ENCODE measurements around the gene RHBDL2.

The RHBDL2 gene

DNA sequence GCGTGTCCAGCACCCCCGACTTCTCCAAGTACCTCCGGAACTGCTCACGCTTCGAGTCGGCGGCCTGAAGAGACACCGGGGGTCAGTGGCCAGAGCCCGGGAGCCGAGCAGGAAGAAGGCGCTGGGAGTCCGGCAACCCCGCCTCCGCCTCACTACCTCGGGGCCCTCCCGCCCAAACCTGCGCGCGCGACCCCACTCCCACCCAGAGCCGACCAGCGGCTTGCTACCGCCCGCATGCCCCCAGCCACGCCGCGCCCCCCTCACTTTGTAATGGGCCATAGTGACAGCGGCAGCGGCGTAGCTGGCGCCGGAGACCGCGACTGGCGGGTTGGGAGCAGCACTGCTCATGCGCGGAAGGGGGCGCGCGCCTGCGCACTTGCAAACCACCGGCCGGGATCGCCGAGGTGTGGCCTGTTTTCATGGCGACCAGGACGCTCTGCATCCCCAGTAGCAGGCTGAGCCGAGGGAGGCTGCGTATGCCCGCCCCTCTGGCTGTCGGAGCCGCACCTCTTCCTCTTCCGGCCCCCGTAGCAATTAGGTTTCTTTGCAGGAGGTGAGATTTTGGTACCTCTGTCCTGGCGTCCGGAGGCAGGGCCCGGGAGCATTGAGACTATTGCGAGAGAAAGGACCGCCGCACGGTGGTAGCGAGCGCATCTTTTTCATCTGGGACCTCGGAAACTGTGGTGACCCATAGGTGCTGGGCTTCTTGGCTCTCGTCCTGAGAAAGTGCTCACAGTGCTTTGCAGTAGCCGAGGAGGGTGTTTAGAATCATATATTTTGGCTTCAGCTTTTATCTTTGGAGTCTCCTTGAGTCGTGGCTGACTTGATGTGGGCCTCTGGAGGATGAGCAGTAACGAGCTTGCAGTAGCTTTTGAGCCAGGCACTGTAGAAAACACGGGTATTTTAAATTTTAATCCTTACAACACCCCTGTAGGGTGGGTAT lies 68.3 kb downstream of the RHBDL2 start, which contains the start of gene MYCBP:
Gene MYCBP (minus strand): TSS at position 322 of the 943 bp plus-strand sequence. CDS start 43 bp downstream, at position 279.
- Histone ChIP-seq H3K27me3 (ENCODE audit: control insufficient read depth in 1 of 2, insufficient read depth in 2 of 2, low read length in 2 of 2) (no peaks in the 10 kb centered on the region), H3K36me3 (ENCODE audit: insufficient read depth, low read length) (no peaks in the 10 kb centered on the region), H3K4me3 (ENCODE audit: low read depth in 1 of 2, low read length in 2 of 2) (peak within 1 kb of the TSS; percentile 85 to 99), H3K4me1 (ENCODE audit: insufficient read depth, low read length) (peaks cover 11% of the 10 kb centered on the region), H3K27ac (ENCODE audit: low read depth, low read length) (peak within 1 kb of the TSS; percentile 85), H3K9me3 (ENCODE audit: low read length) (no peaks in the 10 kb centered on the region), H3K9ac (ENCODE audit: low read length) (peak within 1 kb of the TSS; percentile 85)

DNA sequence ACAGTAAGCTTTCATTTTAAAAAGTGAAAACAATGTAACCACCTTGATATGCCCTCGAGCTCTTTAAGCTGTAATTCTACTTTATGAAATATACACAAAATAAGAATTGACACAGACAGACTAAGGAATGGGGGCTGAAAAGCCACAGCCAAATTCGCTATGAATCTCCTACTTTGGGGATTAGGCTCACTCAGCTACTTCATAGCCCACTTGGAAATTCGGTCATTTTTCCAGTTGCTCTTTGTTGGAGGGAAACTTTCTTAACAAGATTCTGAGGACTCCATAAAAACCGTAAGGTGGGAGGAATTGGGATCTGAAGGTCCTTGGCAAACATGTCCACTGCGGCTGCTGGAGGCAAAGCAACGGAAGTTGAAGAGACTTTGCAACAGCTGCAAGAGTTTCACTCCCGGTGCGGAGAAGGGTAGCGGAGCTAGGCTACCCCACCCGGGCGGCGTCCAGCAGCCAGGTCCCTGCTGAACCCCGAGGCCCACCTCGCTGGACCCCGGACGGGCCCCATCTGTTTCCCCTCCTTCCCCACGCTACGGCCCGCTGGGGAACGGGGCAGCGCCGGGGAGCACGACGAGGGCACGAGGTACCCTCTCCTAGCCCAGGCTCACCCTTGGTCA lies 69.1 kb downstream of the RHBDL2 start:
- H3K9me3 ChIP-seq (ENCODE audit: low read length) = no peaks in the 10 kb centered on the region
- H3K27ac ChIP-seq (ENCODE audit: low read depth, low read length) = peak overlapping the region; percentile 85
- H3K36me3 ChIP-seq (ENCODE audit: insufficient read depth, low read length) = no peaks in the 10 kb centered on the region
- no peaks in the 10 kb centered on the region for H3K27me3 ChIP-seq (ENCODE audit: control insufficient read depth in 1 of 2, insufficient read depth in 2 of 2, low read length in 2 of 2)
- peaks cover 11% of the 10 kb centered on the region for H3K4me1 ChIP-seq (ENCODE audit: insufficient read depth, low read length)
- H3K4me3 ChIP-seq (ENCODE audit: low read depth in 1 of 2, low read length in 2 of 2) = peak overlapping the region; percentile 85 to 99
- peak overlapping the region; percentile 9 for H3K9ac ChIP-seq (ENCODE audit: low read length)

DNA sequence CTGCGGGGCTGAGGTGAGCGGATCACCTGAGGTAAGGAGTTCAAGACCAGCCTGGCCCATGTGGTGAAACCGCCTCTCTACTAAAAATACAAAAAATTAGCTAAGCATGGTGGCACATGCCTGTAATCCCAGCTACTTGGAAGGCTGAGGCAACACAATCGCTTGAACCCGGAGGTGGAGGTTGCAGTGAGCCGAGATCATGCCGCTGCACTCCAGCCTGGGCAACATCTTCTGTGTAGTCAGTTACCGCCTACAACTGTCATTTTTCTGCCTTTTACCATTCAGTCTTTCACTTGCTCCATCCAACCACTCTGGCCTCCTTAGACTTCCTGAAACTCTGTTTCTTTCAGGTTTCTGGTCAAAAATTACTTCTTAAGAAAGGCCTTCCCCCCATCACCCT lies 70.6 kb downstream of the RHBDL2 start:
- Histone ChIP-seq H3K4me1 (ENCODE audit: insufficient read depth, low read length) (peaks cover 11% of the 10 kb centered on the region), H3K4me3 (ENCODE audit: low read depth in 1 of 2, low read length in 2 of 2) (no peak overlapping the region), H3K9me3 (ENCODE audit: low read length) (no peaks in the 10 kb centered on the region), H3K36me3 (ENCODE audit: insufficient read depth, low read length) (no peaks in the 10 kb centered on the region), H3K9ac (ENCODE audit: low read length) (no peak overlapping the region), H3K27me3 (ENCODE audit: control insufficient read depth in 1 of 2, insufficient read depth in 2 of 2, low read length in 2 of 2) (no peaks in the 10 kb centered on the region), H3K27ac (ENCODE audit: low read depth, low read length) (no peak overlapping the region)

DNA sequence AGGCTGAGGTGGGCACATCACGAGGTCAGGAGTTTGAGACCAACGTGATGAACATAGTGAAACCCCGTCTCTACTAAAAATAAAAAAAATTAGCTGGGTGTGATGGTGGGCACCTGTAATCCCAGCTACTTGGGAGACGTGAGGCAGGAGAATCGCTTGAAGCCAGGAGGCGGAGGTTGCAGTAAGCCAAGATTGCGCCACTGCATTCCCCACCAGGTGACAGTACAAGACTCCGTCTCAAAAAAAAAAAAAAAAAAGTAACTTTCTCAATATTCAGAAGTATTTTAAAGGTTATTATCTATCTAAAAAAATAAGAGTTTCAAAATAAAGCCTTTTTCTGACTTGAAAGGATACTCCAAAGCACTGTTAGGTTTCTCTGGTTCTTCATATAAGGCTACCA lies 74.4 kb downstream of the RHBDL2 start:
- peaks cover 11% of the 10 kb centered on the region for H3K4me1 ChIP-seq (ENCODE audit: insufficient read depth, low read length)
- H3K27ac ChIP-seq (ENCODE audit: low read depth, low read length) = no peak overlapping the region
- no peaks in the 10 kb centered on the region for H3K36me3 ChIP-seq (ENCODE audit: insufficient read depth, low read length)
- H3K9ac ChIP-seq (ENCODE audit: low read length) = no peak overlapping the region
- no peaks in the 10 kb centered on the region for H3K27me3 ChIP-seq (ENCODE audit: control insufficient read depth in 1 of 2, insufficient read depth in 2 of 2, low read length in 2 of 2)
- H3K4me3 ChIP-seq (ENCODE audit: low read depth in 1 of 2, low read length in 2 of 2) = no peak overlapping the region
- H3K9me3 ChIP-seq (ENCODE audit: low read length) = no peaks in the 10 kb centered on the region

DNA sequence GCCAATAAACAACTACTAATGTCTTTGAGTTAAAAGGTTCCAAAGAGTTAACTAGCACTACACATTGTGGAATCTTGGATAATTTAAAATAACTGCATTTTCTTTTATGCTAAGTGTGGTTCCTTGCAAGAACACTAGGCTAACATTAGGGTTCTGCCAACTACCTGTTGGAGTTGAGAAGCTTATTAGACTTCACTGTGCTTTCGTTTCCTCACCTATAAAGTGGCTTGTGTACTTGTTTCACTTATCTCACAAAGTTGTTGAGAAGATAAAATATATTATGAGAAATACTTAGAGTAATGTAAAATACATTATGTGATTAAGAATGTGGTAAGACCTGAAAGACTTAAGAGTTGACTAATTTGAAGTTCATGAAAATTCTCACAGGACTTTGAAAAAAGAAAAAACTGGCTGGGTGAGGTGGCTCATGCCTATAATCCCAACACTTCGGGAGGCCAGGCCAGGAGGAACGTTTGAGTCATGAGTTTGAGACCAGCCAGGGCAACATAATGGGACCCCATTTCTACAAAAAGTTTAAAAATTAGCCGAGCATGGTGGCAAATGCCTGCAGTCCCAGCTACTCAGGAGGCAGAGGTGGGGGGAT lies 76.4 kb downstream of the RHBDL2 start:
- Histone ChIP-seq H3K27me3 (ENCODE audit: control insufficient read depth in 1 of 2, insufficient read depth in 2 of 2, low read length in 2 of 2) (no peaks in the 10 kb centered on the region), H3K9me3 (ENCODE audit: low read length) (no peaks in the 10 kb centered on the region), H3K27ac (ENCODE audit: low read depth, low read length) (no peak overlapping the region), H3K9ac (ENCODE audit: low read length) (no peak overlapping the region), H3K36me3 (ENCODE audit: insufficient read depth, low read length) (no peaks in the 10 kb centered on the region), H3K4me1 (ENCODE audit: insufficient read depth, low read length) (peaks cover 22% of the 10 kb centered on the region), H3K4me3 (ENCODE audit: low read depth in 1 of 2, low read length in 2 of 2) (no peak overlapping the region)

DNA sequence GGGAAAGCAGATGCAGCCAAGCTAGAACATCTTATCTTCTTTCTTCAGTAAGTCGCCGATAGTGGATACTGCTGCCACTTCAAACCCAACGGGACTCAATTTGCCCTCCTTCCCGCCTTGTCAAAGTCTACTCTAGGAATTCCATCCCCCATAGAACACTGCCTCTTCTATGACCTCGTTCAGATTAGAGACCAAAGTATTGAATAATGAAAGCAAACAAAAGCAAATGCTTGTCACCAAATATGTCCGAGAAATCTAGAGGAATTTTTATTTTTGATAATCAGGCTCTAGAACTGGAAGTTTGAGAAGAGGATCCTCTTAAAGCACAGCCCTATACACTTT lies 81.2 kb downstream of the RHBDL2 start:
- Histone ChIP-seq H3K27me3 (ENCODE audit: control insufficient read depth in 1 of 2, insufficient read depth in 2 of 2, low read length in 2 of 2) (no peaks in the 10 kb centered on the region), H3K27ac (ENCODE audit: low read depth, low read length) (peak overlapping the region; percentile 95), H3K4me1 (ENCODE audit: insufficient read depth, low read length) (peaks cover 22% of the 10 kb centered on the region), H3K9ac (ENCODE audit: low read length) (peak overlapping the region; percentile 96), H3K36me3 (ENCODE audit: insufficient read depth, low read length) (peaks cover 4% of the 10 kb centered on the region), H3K9me3 (ENCODE audit: low read length) (no peaks in the 10 kb centered on the region), H3K4me3 (ENCODE audit: low read depth in 1 of 2, low read length in 2 of 2) (peak overlapping the region; percentile 94 to 100)

DNA sequence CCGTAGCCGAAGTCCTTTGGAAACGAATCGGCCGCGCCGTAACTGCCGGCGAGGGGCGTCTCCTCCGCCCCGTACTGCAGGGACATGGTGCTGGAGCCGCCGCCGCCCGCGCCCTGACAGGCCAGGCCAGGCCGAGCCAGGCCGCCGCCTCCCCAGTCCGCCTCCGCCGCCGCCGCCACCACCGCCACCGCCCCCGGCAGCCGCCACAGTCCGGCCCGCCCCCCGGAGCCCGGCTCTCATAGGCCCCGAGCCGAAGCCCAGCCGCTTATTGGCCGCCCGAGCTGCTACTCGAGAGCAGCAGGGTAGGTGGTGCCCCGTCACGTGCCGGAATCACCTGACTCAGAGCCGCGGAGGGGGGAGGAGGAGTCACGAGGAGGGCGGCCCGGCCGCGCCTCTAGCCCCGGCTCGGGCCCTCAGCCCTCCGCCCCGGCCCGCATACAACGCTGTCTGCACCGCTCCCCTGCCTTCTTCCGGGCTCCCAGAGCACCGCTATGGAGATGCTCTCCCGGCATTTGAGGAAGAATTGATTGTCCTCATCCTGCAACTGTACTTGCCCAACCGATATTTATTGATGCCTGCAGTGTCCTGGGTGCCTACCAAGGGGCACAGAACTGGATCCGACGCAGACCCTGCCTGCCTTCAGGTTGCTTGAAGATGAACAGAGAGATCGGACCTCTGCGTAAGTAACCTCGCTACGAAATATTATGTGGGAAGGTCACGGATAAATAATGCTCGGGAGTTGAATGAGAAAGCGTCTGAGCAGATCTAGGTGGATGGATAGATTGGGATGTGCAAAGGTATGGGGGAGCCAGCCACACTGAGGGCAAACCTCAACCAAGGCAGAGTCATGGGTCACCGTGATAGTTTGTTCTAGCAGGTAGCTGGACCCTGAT lies 81.8 kb downstream of the RHBDL2 start, which contains the start of gene RRAGC:
Gene RRAGC (minus strand): TSS at position 212 of the 893 bp plus-strand sequence. CDS start 126 bp downstream, at position 86.
- Histone ChIP-seq H3K4me1 (ENCODE audit: insufficient read depth, low read length) (peaks cover 22% of the 10 kb centered on the region), H3K9ac (ENCODE audit: low read length) (peak within 1 kb of the TSS; percentile 96)

DNA sequence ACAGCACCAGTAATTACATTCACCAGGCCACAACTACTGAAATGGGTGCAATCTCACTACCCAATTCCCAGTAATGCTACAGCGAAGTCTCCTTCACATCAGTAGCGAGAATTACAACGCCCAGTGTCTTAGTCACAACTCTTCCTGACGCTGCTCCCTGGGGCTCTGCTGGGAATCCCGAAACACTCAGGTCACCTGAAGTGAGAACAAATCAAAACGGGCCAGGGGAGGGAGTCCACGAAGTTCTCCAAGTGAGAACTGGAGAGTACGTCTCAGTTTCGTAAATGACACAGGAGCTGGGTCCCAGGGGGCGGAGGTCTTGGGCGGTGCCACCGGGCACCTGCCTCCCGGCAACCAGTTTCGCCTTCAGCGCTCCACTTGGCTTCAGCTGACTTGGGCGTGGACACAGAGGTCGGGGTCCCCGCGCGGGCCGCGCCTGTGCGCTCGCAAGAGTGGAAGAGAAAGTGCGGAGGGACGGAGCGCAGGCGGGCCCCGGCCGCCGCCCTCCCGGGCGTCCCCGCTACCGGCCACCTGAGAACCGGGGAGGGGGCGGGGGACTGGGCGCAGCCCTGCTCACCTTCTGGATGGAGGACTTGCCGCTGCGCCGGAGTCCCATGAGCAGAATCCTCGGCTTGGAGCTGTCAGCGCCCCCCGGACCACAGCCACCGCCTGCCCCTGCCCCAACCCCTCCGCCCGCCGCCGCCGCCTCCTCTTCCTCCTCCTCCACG lies 82.6 kb downstream of the RHBDL2 start:
- Histone ChIP-seq H3K4me3 (ENCODE audit: low read depth in 1 of 2, low read length in 2 of 2) (peak overlapping the region; percentile 88 to 96), H3K27ac (ENCODE audit: low read depth, low read length) (peak overlapping the region; percentile 83), H3K27me3 (ENCODE audit: control insufficient read depth in 1 of 2, insufficient read depth in 2 of 2, low read length in 2 of 2) (no peaks in the 10 kb centered on the region), H3K36me3 (ENCODE audit: insufficient read depth, low read length) (peaks cover 8% of the 10 kb centered on the region), H3K4me1 (ENCODE audit: insufficient read depth, low read length) (peaks cover 21% of the 10 kb centered on the region), H3K9ac (ENCODE audit: low read length) (peak overlapping the region; percentile 46), H3K9me3 (ENCODE audit: low read length) (no peaks in the 10 kb centered on the region)

More for the DNA sequence above, 81.8 kb downstream of the RHBDL2 start, which contains the start of gene RRAGC:
- no peaks in the 10 kb centered on the region for H3K9me3 ChIP-seq (ENCODE audit: low read length)
- peak within 1 kb of the TSS; percentile 95 for H3K27ac ChIP-seq (ENCODE audit: low read depth, low read length)
- H3K4me3 ChIP-seq (ENCODE audit: low read depth in 1 of 2, low read length in 2 of 2) = peak within 1 kb of the TSS; percentile 94 to 100
- H3K36me3 ChIP-seq (ENCODE audit: insufficient read depth, low read length) = peaks cover 8% of the 10 kb centered on the region
- no peaks in the 10 kb centered on the region for H3K27me3 ChIP-seq (ENCODE audit: control insufficient read depth in 1 of 2, insufficient read depth in 2 of 2, low read length in 2 of 2)

DNA sequence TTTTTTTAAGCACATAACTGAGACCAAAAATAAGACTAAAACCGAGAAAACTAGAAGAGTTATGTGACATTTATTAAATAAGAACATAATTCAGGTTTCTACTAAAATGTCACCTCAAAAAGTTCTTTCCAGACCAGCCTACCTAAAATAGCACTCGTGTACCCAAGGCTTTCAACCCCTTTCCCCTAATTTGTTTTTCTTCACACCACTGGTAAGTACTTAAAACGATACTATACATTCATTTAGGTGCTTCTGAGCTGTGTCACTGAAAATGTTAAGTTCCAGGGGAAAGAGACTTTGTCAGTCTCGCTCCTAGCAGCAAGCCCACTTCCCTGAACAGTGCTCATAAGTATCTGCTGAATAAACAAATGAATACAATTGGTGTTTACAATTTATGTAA lies 88.8 kb downstream of the RHBDL2 start:
- no peak overlapping the region for H3K27ac ChIP-seq (ENCODE audit: low read depth, low read length)
- H3K9ac ChIP-seq (ENCODE audit: low read length) = no peak overlapping the region
- no peaks in the 10 kb centered on the region for H3K27me3 ChIP-seq (ENCODE audit: control insufficient read depth in 1 of 2, insufficient read depth in 2 of 2, low read length in 2 of 2)
- H3K4me1 ChIP-seq (ENCODE audit: insufficient read depth, low read length) = peaks cover 3% of the 10 kb centered on the region
- no peaks in the 10 kb centered on the region for H3K9me3 ChIP-seq (ENCODE audit: low read length)
- H3K4me3 ChIP-seq (ENCODE audit: low read depth in 1 of 2, low read length in 2 of 2) = no peak overlapping the region
- peaks cover 42% of the 10 kb centered on the region for H3K36me3 ChIP-seq (ENCODE audit: insufficient read depth, low read length)

DNA sequence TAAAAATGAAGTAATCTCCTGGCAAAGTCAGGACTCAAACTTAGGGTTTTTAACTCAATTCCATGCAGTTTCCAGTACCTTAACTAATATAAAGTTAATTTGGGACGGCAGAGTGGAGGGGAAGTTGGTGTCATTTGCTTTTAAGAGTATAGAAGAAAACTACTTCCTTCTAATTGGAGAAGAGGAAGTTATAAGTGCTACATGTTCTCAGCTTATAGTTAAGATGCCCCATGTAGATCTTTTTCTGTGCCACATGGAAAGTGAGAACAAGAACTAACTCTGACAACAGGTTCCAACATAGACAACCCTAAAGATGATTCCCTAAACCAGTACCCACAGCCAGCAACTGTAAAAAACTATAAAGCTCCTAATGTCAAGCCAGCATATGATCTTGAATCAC lies 93.6 kb downstream of the RHBDL2 start:
- Histone ChIP-seq H3K9ac (ENCODE audit: low read length) (no peak overlapping the region), H3K4me1 (ENCODE audit: insufficient read depth, low read length) (peaks cover 3% of the 10 kb centered on the region), H3K36me3 (ENCODE audit: insufficient read depth, low read length) (peaks cover 60% of the 10 kb centered on the region), H3K9me3 (ENCODE audit: low read length) (no peaks in the 10 kb centered on the region), H3K4me3 (ENCODE audit: low read depth in 1 of 2, low read length in 2 of 2) (no peak overlapping the region), H3K27ac (ENCODE audit: low read depth, low read length) (no peak overlapping the region), H3K27me3 (ENCODE audit: control insufficient read depth in 1 of 2, insufficient read depth in 2 of 2, low read length in 2 of 2) (no peaks in the 10 kb centered on the region)

Measured in muscle layer of colon (tissue), 2 donors.